ENCODE measurements around the gene TMEM131L.
"Not testable (repeated sequence)": the region's sequence is repeated elsewhere in the genome, so short reads cannot be mapped to it uniquely, and the experiment has no call there.

The TMEM131L gene

GRCh38 chr4:153497091-153497531 is 31.0 kb downstream of the TMEM131L start:
- DNase-seq, result no peak
- in situ Hi-C loops (cut with MboI; ENCODE audit: low pct_unique_long_range_greater_than_20kb, low sequenced_read_pairs), result no loop called here

- DNase-seq, result no peak
- in situ Hi-C loops (cut with MboI; ENCODE audit: low pct_unique_long_range_greater_than_20kb, low sequenced_read_pairs), result no loop called here
Observed at GRCh38 chr4:153497988-153498967, 32.1 kb downstream of the TMEM131L start.

- in situ Hi-C loops (cut with MboI; ENCODE audit: low pct_unique_long_range_greater_than_20kb, low sequenced_read_pairs), result no loop called here
- no peak for DNase-seq
Observed at GRCh38 chr4:153499005-153499404, 32.8 kb downstream of the TMEM131L start.

GRCh38 chr4:153501578-153501977 is 35.4 kb downstream of the TMEM131L start:
- DNase-seq, result no peak
- in situ Hi-C loops (cut with MboI; ENCODE audit: low pct_unique_long_range_greater_than_20kb, low sequenced_read_pairs), result no loop called here

- in situ Hi-C loops (cut with MboI; ENCODE audit: low pct_unique_long_range_greater_than_20kb, low sequenced_read_pairs), result no loop called here
- no peak for DNase-seq
Observed at GRCh38 chr4:153502584-153502983, 36.4 kb downstream of the TMEM131L start.

- DNase-seq, result no peak
- in situ Hi-C loops (cut with MboI; ENCODE audit: low pct_unique_long_range_greater_than_20kb, low sequenced_read_pairs), result no loop called here
Observed at GRCh38 chr4:153506341-153507309, 40.5 kb downstream of the TMEM131L start.

- in situ Hi-C loops (cut with MboI; ENCODE audit: low pct_unique_long_range_greater_than_20kb, low sequenced_read_pairs), result no loop called here
- DNase-seq, result no peak
Observed at GRCh38 chr4:153507310-153508073, 41.3 kb downstream of the TMEM131L start.

GRCh38 chr4:153509212-153509611 is 43.1 kb downstream of the TMEM131L start:
- in situ Hi-C loops (cut with MboI; ENCODE audit: low pct_unique_long_range_greater_than_20kb, low sequenced_read_pairs); DNase-seq: not testable (repeated sequence)

- DNase-seq, result no peak
- in situ Hi-C loops (cut with MboI; ENCODE audit: low pct_unique_long_range_greater_than_20kb, low sequenced_read_pairs), result no loop called here
Observed at GRCh38 chr4:153509724-153510123, 43.6 kb downstream of the TMEM131L start.

GRCh38 chr4:153510252-153511001 is 44.3 kb downstream of the TMEM131L start:
- DNase-seq, result no peak
- in situ Hi-C loops (cut with MboI; ENCODE audit: low pct_unique_long_range_greater_than_20kb, low sequenced_read_pairs), result no loop called here

GRCh38 chr4:153511104-153511503 is 44.9 kb downstream of the TMEM131L start:
- in situ Hi-C loops (cut with MboI; ENCODE audit: low pct_unique_long_range_greater_than_20kb, low sequenced_read_pairs), result no loop called here
- DNase-seq, result no peak

- in situ Hi-C loops (cut with MboI; ENCODE audit: low pct_unique_long_range_greater_than_20kb, low sequenced_read_pairs), result no loop called here
- DNase-seq, result no peak
Observed at GRCh38 chr4:153512162-153512852, 46.1 kb downstream of the TMEM131L start.

GRCh38 chr4:153512952-153513500 is 46.9 kb downstream of the TMEM131L start:
- in situ Hi-C loops (cut with MboI; ENCODE audit: low pct_unique_long_range_greater_than_20kb, low sequenced_read_pairs), result no loop called here
- DNase-seq, result no peak

- no peak for DNase-seq
- in situ Hi-C loops (cut with MboI; ENCODE audit: low pct_unique_long_range_greater_than_20kb, low sequenced_read_pairs), result no loop called here
Observed at GRCh38 chr4:153513596-153513995, 47.4 kb downstream of the TMEM131L start.

- in situ Hi-C loops (cut with MboI; ENCODE audit: low pct_unique_long_range_greater_than_20kb, low sequenced_read_pairs), result no loop called here
- DNase-seq, result no peak
Observed at GRCh38 chr4:153514001-153514526, 47.9 kb downstream of the TMEM131L start.

- no peak for DNase-seq
- in situ Hi-C loops (cut with MboI; ENCODE audit: low pct_unique_long_range_greater_than_20kb, low sequenced_read_pairs), result no loop called here
Observed at GRCh38 chr4:153514688-153515426, 48.7 kb downstream of the TMEM131L start.

GRCh38 chr4:153517159-153517558 is 51.0 kb downstream of the TMEM131L start:
- in situ Hi-C loops (cut with MboI; ENCODE audit: low pct_unique_long_range_greater_than_20kb, low sequenced_read_pairs), result no loop called here
- DNase-seq, result no peak

Data from KBM-7 (cell line).